B cell (primary cell): Measurements from ENCODE around the gene ANKRD17. TPM values are rescaled to one million over a fixed set of nuclear protein-coding genes. Genes with fewer than 3 reads are reported as not detected.

Experiments used
- ATAC-seq: fragments of 200-7000 bp; cut with Tn5 transposase; one replicate; pipeline ENCODE4 v1.10.0; 2021; ENCODE audit warnings: low read depth, mild to moderate bottlenecking, moderate number of reproducible peaks, moderate library complexity
- CTCF ChIA-PET: fragments of 350-600 bp; sonication (Branson Sonifier 250); formaldehyde crosslinking; loops from one replicate; lab custom pipeline; 2021; ENCODE audit warnings: antibody characterized with exemption, inconsistent platforms; lab: Charles Lee
- POLR2A ChIA-PET: fragments of 350-600 bp; sonication (Branson Sonifier 250); formaldehyde crosslinking; loops from one replicate; lab custom pipeline; 2021; ENCODE audit warnings: antibody characterized with exemption; lab: Charles Lee
- DNase-seq: peaks from one replicate; pipeline ENCODE4 v3.0.0; 2013
- H2AFZ ChIP-seq: 2 replicates; pipeline ENCODE4 v1.6.1; 2012; ENCODE audit warnings: mild to moderate bottlenecking, low read depth, low read length; ENCODE audit not compliant: insufficient read depth, poor library complexity, severe bottlenecking
- H3K27ac ChIP-seq, 2 donors: 1 replicate in 1 of 2; 2 replicates in 1 of 2; pipeline ENCODE4 v1.5.1; 2012 to 2013; ENCODE audit warnings: low read length in 2 of 2, mild to moderate bottlenecking in 2 of 2, moderate library complexity in 1 of 2
- H3K27me3 ChIP-seq, 4 experiments: fragments of 200-600 bp in 1 of 4; sonication (generic) in 1 of 4; replicated peaks in 1 of 4; 1 replicate in 2 of 4; 2 replicates in 2 of 4; pipeline versions ENCODE4 v1.6.1 to v1.7.0; 2013 to 2016; ENCODE audit warnings: low read length in 3 of 4, mild to moderate bottlenecking in 2 of 4, mixed read lengths in 1 of 4, moderate library complexity in 1 of 4; ENCODE audit not compliant: insufficient read depth in 4 of 4, control insufficient read depth in 3 of 4; ENCODE audit errors: control extremely low read depth in 1 of 4
- H3K36me3 ChIP-seq, 2 experiments: replicated peaks in 1 of 2; 1 replicate in 1 of 2; 2 replicates in 1 of 2; pipeline versions ENCODE4 v1.6.1 to v1.7.1; 2013; ENCODE audit warnings: low read length in 1 of 2; ENCODE audit not compliant: insufficient read depth in 2 of 2, control insufficient read depth in 1 of 2; ENCODE audit errors: control extremely low read depth in 1 of 2, extremely low read depth in 1 of 2
- H3K4me1 ChIP-seq, 2 donors: fragments of 200-600 bp in 1 of 2; sonication (generic) in 1 of 2; 1 replicate in 1 of 2; 2 replicates in 1 of 2; pipeline versions ENCODE4 v1.5.1 to v1.6.1; 2013 to 2017; ENCODE audit warnings: low read length in 2 of 2; ENCODE audit not compliant: control insufficient read depth in 2 of 2, insufficient read depth in 2 of 2
- H3K4me2 ChIP-seq: replicated peaks from 2 replicates; pipeline ENCODE3; 2012; ENCODE audit warnings: mild to moderate bottlenecking, low read depth, low read length; ENCODE audit not compliant: poor library complexity, severe bottlenecking
- H3K4me3 ChIP-seq, 5 experiments: fragments of 200-600 bp in 1 of 5; sonication (generic) in 1 of 5; 1 replicate in 3 of 5; 2 replicates in 2 of 5; pipeline versions ENCODE4 v1.5.1 to v1.7.0; 2011 to 2016; ENCODE audit warnings: low read length in 4 of 5, mild to moderate bottlenecking in 4 of 5, low read depth in 2 of 5, control low read depth in 1 of 5, moderate library complexity in 1 of 5; ENCODE audit not compliant: insufficient read depth in 1 of 5; ENCODE audit errors: control extremely low read depth in 1 of 5, extremely low read depth in 1 of 5
- H3K79me2 ChIP-seq: fragments of 200-600 bp; sonication (generic); one replicate; pipeline ENCODE4 v1.6.0; 2016; ENCODE audit warnings: low read length; ENCODE audit not compliant: control insufficient read depth, insufficient read depth
- H3K9ac ChIP-seq: fragments of 200-600 bp; sonication (generic); 2 replicates; pipeline ENCODE4 v1.6.1; 2017; ENCODE audit warnings: mild to moderate bottlenecking, low read length, moderate library complexity
- H3K9me3 ChIP-seq, 3 donors: one replicate each; pipeline versions ENCODE4 v1.6.1 to v1.7.1; 2013; ENCODE audit warnings: low read length in 2 of 3; ENCODE audit not compliant: control insufficient read depth in 2 of 3, insufficient read depth in 1 of 3; ENCODE audit errors: control extremely low read depth in 1 of 3
- H4K20me1 ChIP-seq: 2 replicates; pipeline ENCODE4 v1.6.0; 2012; ENCODE audit warnings: mild to moderate bottlenecking, low read length; ENCODE audit not compliant: insufficient read depth, control insufficient read depth, poor library complexity, severe bottlenecking
- H3K27ac Mint-ChIP-seq: one replicate; pipeline ENCODE4 v1.8.0; 2021; ENCODE audit warnings: mixed read lengths
- H3K27me3 Mint-ChIP-seq: one replicate; pipeline ENCODE4 v1.8.0; 2021; ENCODE audit warnings: mixed read lengths
- H3K4me1 Mint-ChIP-seq: one replicate; pipeline ENCODE4 v1.8.0; 2021; ENCODE audit warnings: mixed read lengths
- H3K4me3 Mint-ChIP-seq: one replicate; pipeline ENCODE4 v1.8.0; 2021; ENCODE audit warnings: mixed read lengths
- H3K9me3 Mint-ChIP-seq: one replicate; pipeline ENCODE4 v1.8.0; 2022; ENCODE audit warnings: mixed read lengths; ENCODE audit not compliant: insufficient read depth
- CTCF ChIP-seq: fragments of 200-600 bp; IDR thresholded peaks from one replicate; pipeline ENCODE4 v1.8.0; 2022; ENCODE audit warnings: antibody characterized with exemption, mild to moderate bottlenecking
- EZH2 ChIP-seq: IDR thresholded peaks from 2 replicates; pipeline ENCODE4 v1.6.1; 2012; ENCODE audit warnings: borderline replicate concordance, low read depth, mild to moderate bottlenecking, moderate library complexity, low read length; ENCODE audit not compliant: insufficient read depth, poor library complexity, severe bottlenecking
- WGBS: methylation state at CpG from one replicate; pipeline ENCODE4 v1.1.5; 2013; ENCODE audit warnings: missing lambda C conversion rate; ENCODE audit not compliant: insufficient coverage; 5-methylcytosine and 5-hydroxymethylcytosine counted together
- intact Hi-C: fragments of 100-400 bp; cut with micrococcal nuclease; formaldehyde crosslinking; loops from one replicate; pipeline ENCODE4 v1.10.0; 2022
- polyA plus RNA-seq: library from polyadenylated mRNA; depleted of rRNA; stranded (reverse); fragments of >200 nt; gene quantifications from 2 replicates; pipeline ENCODE4 v1.2.3, GENCODE V29; 2012
- total RNA-seq, 2 donors: library from RNA; stranded (reverse); fragments of 120-200 nt in 1 of 2; gene quantifications; 1 replicate in 1 of 2; 2 replicates in 1 of 2; pipeline versions ENCODE4 v1.2.3 to v1.2.4, GENCODE V29; 2013 to 2022

The ANKRD17 gene
- total and polyA plus RNA-seq, 2 donors (not counting 1 experiment from before 2014, with no cell fraction given) = 15.8 to 69.4 TPM

DNA sequence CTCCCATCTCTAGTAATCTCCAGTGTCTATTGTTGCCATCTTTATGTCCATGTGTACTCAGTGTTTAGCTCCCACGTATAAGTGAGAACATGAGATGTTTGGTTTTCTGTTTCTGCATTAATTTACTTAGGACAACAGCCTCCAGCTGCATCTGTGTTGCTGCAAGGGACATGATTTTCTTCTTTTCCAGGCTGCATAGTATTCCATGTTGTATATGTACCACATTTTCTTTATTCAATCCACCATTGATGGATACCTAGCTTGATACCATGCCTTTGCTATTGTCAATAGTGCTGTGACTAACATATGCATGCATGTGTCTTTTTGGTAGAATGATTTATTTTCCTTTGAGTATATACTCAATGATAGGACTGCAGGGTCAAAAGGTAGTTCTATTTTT lies 18.6 kb upstream of the ANKRD17 start:
- H3K4me2 ChIP-seq = no peak overlapping the region
- H3K9me3 ChIP-seq = peaks cover 0 to 9% (median 1%) of the 10 kb centered on the region in 3 donors
- TF ChIP-seq EZH2 (no peak), CTCF (no peak)
- H2AFZ ChIP-seq = no peak overlapping the region
- no peaks in the 10 kb centered on the region for H3K27me3 Mint-ChIP-seq
- H3K4me3 ChIP-seq = no peak overlapping the region
- peaks cover 9% of the 10 kb centered on the region for H3K79me2 ChIP-seq
- H3K27ac Mint-ChIP-seq = no peak overlapping the region
- H4K20me1 ChIP-seq = no peaks in the 10 kb centered on the region
- ChIA-PET CTCF (no interaction called here), POLR2A (no interaction called here)
- intact Hi-C loops = no loop called here
- H3K27ac ChIP-seq = no peak overlapping the region
- no peaks in the 10 kb centered on the region for H3K36me3 ChIP-seq
- DNase-seq = no peak
- ATAC-seq = no peak
- H3K4me1 Mint-ChIP-seq = no peaks in the 10 kb centered on the region
- H3K4me1 ChIP-seq = no peaks in the 10 kb centered on the region
- no peak overlapping the region for H3K4me3 Mint-ChIP-seq
- H3K27me3 ChIP-seq = no peaks in the 10 kb centered on the region
- WGBS = no CpG with 5 or more reads among the region's 1 CpG
- peaks cover 2% of the 10 kb centered on the region for H3K9me3 Mint-ChIP-seq
- H3K9ac ChIP-seq = no peak overlapping the region

GRCh38 chr4:73275318-73275654 lies 16.7 kb upstream of the ANKRD17 start:
- 91% methylated on average over 1 of the region's 1 CpG for WGBS
- peaks cover 0 to 9% (median 1%) of the 10 kb centered on the region in 3 donors for H3K9me3 ChIP-seq
- H3K4me1 ChIP-seq = no peaks in the 10 kb centered on the region
- Mint-ChIP-seq H3K27me3 (no peaks in the 10 kb centered on the region), H3K27ac (no peak overlapping the region), H3K9me3 (peaks cover 2% of the 10 kb centered on the region), H3K4me3 (no peak overlapping the region), H3K4me1 (no peaks in the 10 kb centered on the region)
- DNase-seq = no peak
- H3K9ac ChIP-seq = no peak overlapping the region
- TF ChIP-seq EZH2 (no peak), CTCF (no peak)
- no peak overlapping the region for H3K27ac ChIP-seq
- no peak overlapping the region for H3K4me2 ChIP-seq
- ChIA-PET CTCF (no interaction called here), POLR2A (no interaction called here)
- no peak overlapping the region for H3K4me3 ChIP-seq
- no peaks in the 10 kb centered on the region for H3K79me2 ChIP-seq
- no peaks in the 10 kb centered on the region for H3K27me3 ChIP-seq
- intact Hi-C loops = no loop called here
- no peak overlapping the region for H2AFZ ChIP-seq
- no peak for ATAC-seq
- no peaks in the 10 kb centered on the region for H3K36me3 ChIP-seq
- no peaks in the 10 kb centered on the region for H4K20me1 ChIP-seq
